Stimulated activated CD8-positive, alpha-beta memory T cell treated with anti-CD3 and anti-CD28 coated beads, Interleukin-15, amount 100 ng/mL, for 24 hours (primary cell): ENCODE measurements around the gene SLIT1.
"Not testable (repeated sequence)": the region's sequence is repeated elsewhere in the genome, so short reads cannot be mapped to it uniquely, and the experiment has no call there.

Source experiments
- DNase-seq: peaks from one replicate; pipeline ENCODE4 v3.0.0-alpha.2; 2020; ENCODE audit warnings: low read depth

Gene SLIT1

DNA sequence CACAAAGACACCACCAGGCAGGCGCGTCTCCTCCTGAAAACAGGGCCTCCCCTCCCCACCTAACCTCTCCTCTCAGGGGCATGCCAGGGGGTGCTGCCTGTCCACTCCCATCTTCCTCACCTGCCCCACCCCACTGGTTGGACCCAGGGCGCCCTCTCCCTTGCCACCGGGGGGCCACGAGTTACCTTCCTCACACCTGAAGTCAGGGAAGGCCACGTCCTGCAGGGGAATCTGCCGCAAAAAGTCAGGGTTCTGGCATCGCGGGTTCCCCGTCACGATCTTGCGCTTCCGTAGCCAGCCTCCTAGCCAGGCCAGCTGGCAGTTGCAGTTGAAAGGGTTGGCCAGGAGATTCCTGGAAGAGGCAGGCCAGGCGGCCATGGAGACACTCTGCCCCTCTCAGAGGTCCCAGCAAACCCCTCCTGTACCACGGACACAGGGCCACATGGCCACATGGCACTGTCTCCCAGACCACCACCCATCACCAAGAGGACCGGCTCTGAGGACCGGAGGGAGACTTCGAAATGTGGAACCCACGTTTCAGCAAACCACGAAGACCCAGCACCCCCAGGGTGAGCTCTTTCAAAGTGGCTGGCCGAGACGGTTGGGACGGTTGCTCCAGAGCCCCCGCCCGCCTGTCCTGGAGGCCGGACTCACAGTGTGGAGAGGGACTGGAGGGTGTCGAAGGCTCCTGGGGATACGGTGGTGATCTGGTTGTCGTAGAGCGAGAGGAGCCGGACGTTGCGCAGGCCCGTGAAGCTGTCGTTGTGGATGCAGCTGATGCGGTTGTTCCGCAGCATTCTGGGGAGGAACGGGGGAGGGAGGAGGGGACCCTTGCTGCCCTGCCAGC, 142.8 kb downstream of the SLIT1 start:
- no peak for DNase-seq

- DNase-seq, result no peak
These were observed 143.7 kb downstream of the SLIT1 start for GRCh38 chr10:97042081-97042480.

DNA sequence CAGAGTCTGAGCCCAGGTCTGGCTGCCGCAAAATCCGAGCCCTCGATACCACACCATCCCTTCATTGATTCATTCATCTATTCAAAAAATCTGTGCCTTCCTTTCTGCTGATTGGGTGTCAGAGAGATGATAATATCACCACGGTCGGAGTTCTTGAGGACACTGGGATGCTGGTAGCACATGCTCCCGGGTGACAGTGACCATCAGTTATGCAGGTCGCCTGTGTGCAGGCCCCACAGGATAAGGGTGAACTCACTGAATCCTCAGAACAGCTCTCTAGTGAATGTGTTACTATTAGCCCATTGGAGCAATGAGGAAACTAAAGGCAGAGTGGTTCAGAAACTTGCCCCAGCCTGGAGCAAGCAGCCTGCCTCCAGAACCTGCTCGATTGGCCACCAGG, 145.1 kb downstream of the SLIT1 start:
- DNase-seq, result no peak

GRCh38 chr10:97040248-97040584, 145.5 kb downstream of the SLIT1 start:
- DNase-seq, result no peak

DNA sequence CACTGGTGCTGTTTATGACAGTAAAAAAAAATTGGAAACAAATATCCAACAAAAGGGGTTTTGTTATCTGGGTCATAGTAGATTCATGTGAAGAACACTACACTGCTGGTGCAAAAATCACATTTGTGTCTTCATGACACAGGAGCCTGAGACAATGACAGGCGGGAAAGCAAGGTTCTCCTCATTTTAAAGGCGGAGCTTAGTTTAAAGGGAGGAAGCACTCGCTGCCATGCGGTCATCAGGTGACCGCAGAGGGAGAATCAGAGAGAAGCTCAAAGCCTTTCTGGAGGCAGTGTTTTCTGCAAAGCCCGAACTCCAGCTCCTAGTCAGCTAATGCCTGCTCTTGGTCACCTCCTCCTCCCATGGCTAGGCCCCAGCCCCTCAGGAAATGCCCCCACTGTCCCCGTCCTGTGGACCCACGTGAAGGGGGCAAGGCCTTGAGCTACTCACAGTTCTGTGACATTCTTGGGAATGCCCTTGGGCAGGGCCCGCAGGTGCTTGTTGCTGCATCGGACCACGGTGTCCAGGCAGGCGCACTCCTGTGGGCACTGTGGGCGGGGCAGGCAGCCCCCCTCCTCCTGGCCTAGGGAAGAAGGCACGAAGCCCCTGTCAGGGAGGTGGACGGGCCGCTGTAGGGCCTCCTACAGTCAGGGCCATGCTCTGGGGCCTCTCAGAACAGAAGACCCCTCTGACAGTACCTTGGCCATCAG, 146.1 kb downstream of the SLIT1 start:
- no peak for DNase-seq

DNA sequence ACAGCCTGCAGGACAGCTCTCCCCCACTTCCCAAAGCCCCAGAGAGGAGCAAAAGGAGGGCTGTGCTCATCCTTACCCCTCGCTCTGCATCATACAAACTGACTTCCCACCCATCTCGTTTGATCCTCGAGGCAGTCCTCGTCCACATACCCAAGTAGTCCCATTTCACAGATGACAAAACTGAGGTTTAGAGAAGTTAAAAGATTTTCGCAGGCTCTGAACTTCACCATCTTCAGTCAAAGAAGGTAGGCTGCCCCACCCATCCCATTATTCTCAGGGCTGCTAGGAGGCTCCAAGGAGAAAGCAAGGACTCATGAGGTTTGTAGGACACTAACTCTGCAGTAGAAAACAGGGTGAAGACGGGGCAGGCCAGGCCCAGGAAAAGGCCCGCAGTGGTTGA, 147.1 kb downstream of the SLIT1 start:
- DNase-seq, result no peak

DNA sequence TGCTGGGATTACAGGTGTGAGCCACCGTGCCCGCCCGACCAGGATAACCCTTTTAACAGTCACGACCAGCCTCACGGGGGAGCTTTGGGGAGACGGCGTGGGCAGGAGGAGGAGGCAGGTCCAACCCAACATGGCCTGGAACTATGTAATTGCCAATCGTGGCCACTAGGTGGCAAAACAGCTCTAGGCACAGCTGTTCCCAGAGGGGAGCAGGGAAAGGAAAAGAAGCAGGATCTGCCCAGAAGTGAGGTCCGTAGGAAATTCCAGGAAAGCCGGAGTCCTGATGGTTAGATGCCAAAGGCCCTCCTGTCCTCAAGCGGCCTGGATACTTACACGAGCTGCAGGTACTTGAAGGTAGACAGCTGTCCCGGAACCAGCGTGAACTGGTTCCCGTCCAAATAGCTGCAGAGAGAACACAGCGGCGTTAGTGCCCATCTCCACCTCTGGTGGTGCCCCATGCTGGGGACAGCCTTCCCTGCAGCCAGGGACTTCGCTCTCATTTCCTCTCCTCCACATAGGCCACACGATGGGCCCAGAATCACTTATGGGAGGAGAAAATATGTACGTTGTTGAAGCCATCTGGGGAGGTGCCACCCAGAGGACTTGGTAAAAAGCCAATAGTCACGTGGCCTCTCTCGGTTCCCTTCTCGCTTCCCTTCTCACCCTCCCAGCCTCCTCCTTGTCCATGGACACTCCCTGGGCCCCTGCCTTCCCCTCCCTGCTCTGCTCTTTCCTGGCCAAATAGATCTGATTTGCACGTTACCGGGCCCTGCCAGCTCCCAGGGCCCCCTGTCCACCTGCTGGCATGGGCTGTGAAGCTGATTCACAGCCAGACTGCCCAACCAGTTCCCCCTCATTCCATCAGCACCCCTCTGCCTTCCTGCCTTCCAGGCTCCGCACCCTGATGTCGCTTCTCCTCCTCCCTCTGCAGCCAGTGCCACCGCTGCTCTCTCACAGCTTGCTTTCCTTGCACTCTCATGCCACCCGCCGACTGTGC, 148.1 kb downstream of the SLIT1 start:
- DNase-seq, result peak; percentile 33

DNA sequence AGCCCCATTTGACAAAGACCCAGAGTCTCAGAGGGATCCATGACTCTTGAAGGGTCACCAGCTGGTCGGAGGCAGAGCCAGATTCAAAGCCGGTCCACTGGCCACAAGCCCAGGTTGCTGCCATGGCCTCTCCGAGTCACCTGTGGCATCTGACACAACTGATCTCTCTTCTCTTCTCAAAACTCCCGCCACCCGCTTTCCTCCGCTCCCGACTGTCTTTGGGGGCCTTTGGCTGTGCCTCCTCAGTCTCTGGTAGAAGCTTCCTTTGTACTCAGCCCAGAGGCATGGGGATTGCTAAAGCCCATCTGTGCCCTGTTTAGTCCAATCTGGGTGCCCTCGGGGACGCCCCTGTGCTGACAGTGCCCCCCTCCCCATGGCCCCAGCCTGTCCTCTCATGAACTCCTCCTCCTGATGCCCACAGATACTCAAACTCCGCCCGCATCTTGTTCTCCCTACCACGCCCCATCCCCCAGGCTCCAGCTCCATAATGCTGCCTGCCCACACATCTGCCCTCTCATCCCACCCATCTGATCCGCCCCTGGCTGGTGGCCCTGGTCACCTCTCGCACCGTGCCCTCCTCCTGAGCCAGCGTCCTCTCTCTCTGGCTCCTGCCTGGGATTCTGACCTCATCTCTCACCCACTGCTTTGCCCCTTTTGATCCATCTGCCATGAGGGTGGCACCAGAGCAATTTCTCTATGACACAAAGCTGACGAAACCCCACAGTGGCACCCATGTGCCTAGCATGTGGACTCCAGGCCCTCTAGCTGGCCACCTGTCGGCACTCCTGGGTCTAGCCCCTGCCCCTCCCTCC, 150.6 kb downstream of the SLIT1 start:
- no peak for DNase-seq

GRCh38 chr10:97034301-97034700, 151.5 kb downstream of the SLIT1 start:
- DNase-seq, result no peak

DNA sequence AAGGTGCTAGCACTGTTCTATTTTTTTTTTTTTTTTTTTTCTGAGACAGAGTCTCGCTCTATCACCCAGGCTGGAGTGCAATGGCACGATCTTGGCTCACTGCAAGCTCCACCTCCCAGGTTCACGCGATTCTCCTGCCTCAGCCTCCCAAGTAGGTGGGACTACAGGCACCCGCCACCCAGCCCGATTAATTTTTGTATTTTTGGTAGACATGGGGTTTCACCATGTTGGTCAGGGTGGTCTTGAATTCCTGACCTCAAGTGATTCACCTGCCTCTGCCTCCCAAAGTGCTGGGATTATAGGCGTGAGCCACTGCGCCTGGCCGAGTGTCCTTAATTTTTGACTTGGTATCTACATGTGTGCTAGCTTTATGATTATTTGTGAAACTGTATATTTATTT, 151.9 kb downstream of the SLIT1 start:
- DNase-seq, result not testable (repeated sequence)

- no peak for DNase-seq
These were observed 153.1 kb downstream of the SLIT1 start for GRCh38 chr10:97032624-97033023.

DNA sequence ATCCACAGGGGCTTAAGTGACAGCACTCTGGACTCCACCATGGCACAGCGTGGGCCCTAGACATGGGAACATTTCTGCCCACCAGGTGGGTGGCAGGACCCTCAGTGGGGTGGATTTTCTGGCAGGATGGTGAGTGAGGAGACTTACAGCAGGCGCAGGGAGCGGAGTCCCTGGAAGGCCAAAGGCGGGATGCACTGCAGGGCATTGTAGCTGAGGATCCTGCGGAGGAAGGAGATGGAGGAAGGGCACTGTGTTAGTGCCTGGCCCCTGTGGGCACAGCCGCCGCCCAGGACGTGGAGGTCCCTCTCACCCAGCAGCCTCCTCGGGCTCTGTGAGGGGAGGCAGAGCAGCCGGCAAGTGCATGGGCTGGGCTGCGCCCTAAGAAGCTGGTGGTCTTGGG, 154.3 kb downstream of the SLIT1 start:
- no peak for DNase-seq

- DNase-seq, result no peak
These were observed 154.9 kb downstream of the SLIT1 start for GRCh38 chr10:97030894-97031293.

- no peak for DNase-seq
These were observed 156.5 kb downstream of the SLIT1 start for GRCh38 chr10:97029271-97029670.

DNA sequence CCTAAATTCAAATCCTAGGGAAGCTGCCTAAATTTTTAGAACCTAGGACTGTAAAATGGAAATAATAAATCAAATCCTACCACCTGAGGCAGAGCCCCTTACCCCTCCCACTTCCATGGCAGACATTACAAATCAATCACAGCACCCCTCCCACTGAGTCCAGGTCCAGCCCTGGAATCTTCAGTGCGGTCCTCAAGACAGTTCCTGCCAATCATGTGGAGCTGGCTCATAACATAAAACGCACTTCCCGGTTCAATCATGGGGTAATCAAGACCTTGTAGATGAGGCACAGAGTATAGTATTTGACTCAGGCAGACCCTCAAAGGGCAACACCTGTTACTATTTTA, 157.0 kb downstream of the SLIT1 start:
- no peak for DNase-seq

DNA sequence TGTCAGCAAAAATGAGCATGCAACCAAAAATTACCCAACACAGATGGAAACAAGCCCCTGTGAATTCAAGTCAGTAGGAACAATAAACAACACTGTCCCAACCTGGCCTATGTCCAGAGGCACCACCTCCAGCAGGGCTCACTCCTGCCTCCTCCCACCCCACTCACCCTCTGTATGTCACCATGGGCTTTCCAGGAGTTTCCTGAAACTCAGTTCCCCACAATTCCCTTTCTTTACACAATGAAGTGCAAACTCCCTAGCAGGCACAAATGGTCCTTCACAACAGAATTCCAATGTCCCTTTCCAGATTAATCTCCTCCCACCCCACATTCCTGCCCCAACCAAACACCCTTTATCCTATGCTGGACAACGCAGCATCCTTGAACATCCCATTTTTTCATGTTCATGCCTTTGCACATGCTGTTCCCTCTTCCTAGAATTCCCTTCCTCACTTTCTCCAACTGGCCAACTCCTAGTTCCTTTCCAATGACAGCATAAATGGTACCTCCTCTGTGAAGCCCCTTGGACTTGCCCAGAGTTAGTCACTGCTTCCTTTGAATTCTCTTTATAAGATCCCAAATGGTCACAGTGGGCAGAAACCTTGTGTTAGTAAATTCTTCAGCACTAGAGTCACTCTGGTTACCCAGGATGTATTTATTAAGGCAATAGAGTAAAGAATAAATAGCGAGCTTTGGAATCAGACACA, 157.5 kb downstream of the SLIT1 start:
- DNase-seq, result no peak

GRCh38 chr10:97025613-97026242, 160.0 kb downstream of the SLIT1 start:
- DNase-seq, result peak; percentile 14

- DNase-seq, result no peak
These were observed 161.3 kb downstream of the SLIT1 start for GRCh38 chr10:97024168-97025073.

GRCh38 chr10:97023401-97024167, 162.2 kb downstream of the SLIT1 start:
- DNase-seq, result no peak
